Fibroblast of skin of back (primary cell): Measurements from ENCODE around the gene FAM9C.
"Not testable (repeated sequence)": the region's sequence is repeated elsewhere in the genome, so short reads cannot be mapped to it uniquely, and the experiment has no call there.

Source experiments
- DNase-seq: peaks from one replicate; pipeline ENCODE4 v3.0.0-alpha.2; 2013

Gene FAM9C

GRCh38 chrX:13036896-13037295 lies 7.5 kb downstream of the FAM9C start:
- no peak for DNase-seq

GRCh38 chrX:13033193-13033592 lies 11.2 kb downstream of the FAM9C start:
- DNase-seq: no peak

- peak; percentile 70 for DNase-seq
Measured at GRCh38 chrX:13029887-13030771, 14.3 kb downstream of the FAM9C start.

- no peak for DNase-seq
Measured at GRCh38 chrX:13029637-13029886, 14.9 kb downstream of the FAM9C start.

GRCh38 chrX:13028871-13029636 lies 15.4 kb downstream of the FAM9C start:
- DNase-seq: peak; percentile 76

- DNase-seq: no peak
Measured at GRCh38 chrX:13026877-13027652, 17.4 kb downstream of the FAM9C start.

- no peak for DNase-seq
Measured at GRCh38 chrX:13024986-13025385, 19.4 kb downstream of the FAM9C start.

- DNase-seq: no peak
Measured at GRCh38 chrX:13023979-13024378, 20.4 kb downstream of the FAM9C start.

GRCh38 chrX:13023567-13023966 lies 20.9 kb downstream of the FAM9C start:
- peak; percentile 66 for DNase-seq

- no peak for DNase-seq
Measured at GRCh38 chrX:13022926-13023325, 21.5 kb downstream of the FAM9C start.

GRCh38 chrX:13016731-13017130 lies 27.7 kb downstream of the FAM9C start:
- not testable (repeated sequence) for DNase-seq

GRCh38 chrX:13015536-13016236 lies 28.7 kb downstream of the FAM9C start:
- no peak for DNase-seq

- peak; percentile 32 for DNase-seq
Measured at GRCh38 chrX:13014111-13015096, 30.0 kb downstream of the FAM9C start.

- no peak for DNase-seq
Measured at GRCh38 chrX:13013363-13014110, 30.9 kb downstream of the FAM9C start.

GRCh38 chrX:13010546-13010945 lies 33.9 kb downstream of the FAM9C start:
- no peak for DNase-seq

- peak; percentile 71 for DNase-seq
Measured at GRCh38 chrX:13009844-13010243, 34.6 kb downstream of the FAM9C start.

- no peak for DNase-seq
Measured at GRCh38 chrX:13009273-13009672, 35.1 kb downstream of the FAM9C start.

- DNase-seq: no peak
Measured at GRCh38 chrX:13008851-13009250, 35.6 kb downstream of the FAM9C start.

GRCh38 chrX:13008189-13008533 lies 36.3 kb downstream of the FAM9C start:
- DNase-seq: no peak

- peak; percentile 74 for DNase-seq
Measured at GRCh38 chrX:13007519-13008188, 36.8 kb downstream of the FAM9C start.
